HepG2 (cell line): Measurements from ENCODE around the gene EGR4. TPM values are rescaled to one million over a fixed set of nuclear protein-coding genes. Genes with fewer than 3 reads are reported as not detected.

Experiments
- ATM ChIP-seq: fragments of 450-650 bp; IDR thresholded peaks from 2 replicates; pipeline ENCODE4 v1.7.1; 2017; ENCODE audit warnings: mild to moderate bottlenecking, borderline replicate concordance
- FOXM1 ChIP-seq: sonication (generic); formaldehyde crosslinking; IDR thresholded peaks from 2 replicates; pipeline ENCODE4 v1.5.0; 2020; ENCODE audit warnings: missing genetic modification reagents
- HMG20B ChIP-seq: conservative IDR thresholded peaks from 2 replicates; pipeline ENCODE4 v1.6.1; 2016; ENCODE audit warnings: missing genetic modification reagents, missing compliant biosample characterization
- NCOA5 ChIP-seq: sonication (generic); formaldehyde crosslinking; IDR thresholded peaks from 2 replicates; pipeline ENCODE4 v1.4.0; 2020; ENCODE audit warnings: missing genetic modification reagents
- NKX3-1 ChIP-seq: sonication (generic); formaldehyde crosslinking; IDR thresholded peaks from 2 replicates; pipeline ENCODE4 v1.5.0; 2020; ENCODE audit warnings: missing genetic modification reagents
- RFXAP ChIP-seq: sonication (generic); formaldehyde crosslinking; IDR thresholded peaks from 2 replicates; pipeline ENCODE4 v1.4.0; 2020; ENCODE audit warnings: missing genetic modification reagents, borderline replicate concordance
- SIX4 ChIP-seq: sonication (generic); formaldehyde crosslinking; IDR thresholded peaks from 2 replicates; pipeline ENCODE4 v1.4.0; 2020; ENCODE audit warnings: missing genetic modification reagents
- STAT5B ChIP-seq: sonication (generic); formaldehyde crosslinking; IDR thresholded peaks from 2 replicates; pipeline ENCODE4 v1.4.0; 2020; ENCODE audit warnings: missing genetic modification reagents
- TEAD2 ChIP-seq: sonication (generic); formaldehyde crosslinking; IDR thresholded peaks from 2 replicates; pipeline ENCODE4 v1.9.0; 2021; ENCODE audit warnings: missing genetic modification reagents
- WIZ ChIP-seq: sonication (generic); formaldehyde crosslinking; IDR thresholded peaks from 2 replicates; pipeline ENCODE4 v1.5.1; 2020; ENCODE audit warnings: mild to moderate bottlenecking, missing genetic modification reagents
- ZNF232 ChIP-seq: sonication (generic); formaldehyde crosslinking; IDR thresholded peaks from 2 replicates; pipeline ENCODE4 v1.4.0; 2020; ENCODE audit warnings: missing genetic modification reagents, borderline replicate concordance
- ZNF264 ChIP-seq: sonication (generic); formaldehyde crosslinking; IDR thresholded peaks from 2 replicates; pipeline ENCODE4 v1.4.0; 2020; ENCODE audit warnings: missing genetic modification reagents
- ZNF296 ChIP-seq: sonication (generic); formaldehyde crosslinking; conservative IDR thresholded peaks from 2 replicates; pipeline ENCODE4 v1.5.0; 2020; ENCODE audit warnings: mild to moderate bottlenecking, missing genetic modification reagents
- ZNF44 ChIP-seq: sonication (generic); formaldehyde crosslinking; IDR thresholded peaks from 2 replicates; pipeline ENCODE4 v1.5.1; 2020; ENCODE audit warnings: mild to moderate bottlenecking, missing genetic modification reagents
- ZNF562 ChIP-seq: sonication (generic); formaldehyde crosslinking; IDR thresholded peaks from 2 replicates; pipeline ENCODE4 v1.8.0; 2022; ENCODE audit warnings: missing genetic modification reagents, borderline replicate concordance
- ZNF7 ChIP-seq: IDR thresholded peaks from 2 replicates; pipeline ENCODE4 v1.6.1; 2016; ENCODE audit warnings: missing biosample characterization, missing genetic modification reagents
- ZSCAN21 ChIP-seq: sonication (generic); formaldehyde crosslinking; IDR thresholded peaks from 2 replicates; pipeline ENCODE4 v1.8.0; 2022; ENCODE audit warnings: mild to moderate bottlenecking, missing genetic modification reagents, moderate library complexity, borderline replicate concordance
- polyA plus RNA-seq, 8 experiments: library from polyadenylated mRNA; depleted of rRNA in 3 of 8; stranded (reverse) in 7 of 8; unstranded in 1 of 8; fragments of >200 nt; fragmentation: Illumina TruSeq in 4 of 8; extraction: Trizol in 4 of 8; gene quantifications; 2 replicates each; pipeline versions ENCODE4 v1.2.1 to v1.2.3, GENCODE V29; 2011 to 2016; ENCODE audit warnings: low read depth in 4 of 8, missing spikeins in 1 of 8, mixed read lengths in 1 of 8; ENCODE audit not compliant: insufficient read depth in 1 of 8
- total RNA-seq, 5 experiments: library from RNA; depleted of rRNA; stranded (reverse); fragments of >200 nt; fragmentation: Illumina TruSeq; extraction: Trizol; gene quantifications; 2 replicates each; pipeline ENCODE4 v1.2.3, GENCODE V29; 2016; ENCODE audit warnings: low read depth in 1 of 5
- TF ChIP-seq, protein P1 (sequence below): sonication (generic); formaldehyde crosslinking; IDR thresholded peaks from 2 replicates; pipeline ENCODE4 v1.4.0; 2020; ENCODE audit warnings: low read depth, missing genetic modification reagents
- TF ChIP-seq, protein P2 (sequence below): IDR thresholded peaks from 2 replicates; pipeline ENCODE4 v1.6.1; 2016
- TF ChIP-seq, protein P3 (sequence below): sonication (generic); formaldehyde crosslinking; IDR thresholded peaks from 2 replicates; pipeline ENCODE4 v1.4.0; 2020; ENCODE audit warnings: missing genetic modification reagents

Gene EGR4
- total and polyA plus RNA-seq, 2 of the 13 experiments (the other 11 are each of a cell fraction or from before 2014, with no cell fraction given): not detected

DNA sequence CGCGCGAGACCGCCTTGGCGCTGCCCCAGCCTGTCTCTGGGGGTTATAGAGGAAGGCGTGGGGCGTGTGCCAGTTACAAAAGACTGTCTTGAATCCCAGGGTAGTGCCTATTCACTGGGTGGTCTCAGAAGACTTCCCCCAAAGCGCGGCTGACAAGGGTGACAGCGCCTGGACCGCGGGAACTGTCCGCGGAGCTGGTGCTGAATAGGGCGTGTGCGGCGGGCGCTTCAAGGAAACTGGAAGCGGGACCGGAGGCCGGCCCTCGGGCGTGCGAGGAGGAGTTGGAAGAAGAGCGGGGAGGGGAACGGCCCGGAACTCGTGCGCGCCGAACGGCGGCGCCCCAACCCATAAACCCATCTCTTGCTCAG is 2.3 kb downstream of the EGR4 start (continued):
- TF ChIP-seq, protein P1, sequence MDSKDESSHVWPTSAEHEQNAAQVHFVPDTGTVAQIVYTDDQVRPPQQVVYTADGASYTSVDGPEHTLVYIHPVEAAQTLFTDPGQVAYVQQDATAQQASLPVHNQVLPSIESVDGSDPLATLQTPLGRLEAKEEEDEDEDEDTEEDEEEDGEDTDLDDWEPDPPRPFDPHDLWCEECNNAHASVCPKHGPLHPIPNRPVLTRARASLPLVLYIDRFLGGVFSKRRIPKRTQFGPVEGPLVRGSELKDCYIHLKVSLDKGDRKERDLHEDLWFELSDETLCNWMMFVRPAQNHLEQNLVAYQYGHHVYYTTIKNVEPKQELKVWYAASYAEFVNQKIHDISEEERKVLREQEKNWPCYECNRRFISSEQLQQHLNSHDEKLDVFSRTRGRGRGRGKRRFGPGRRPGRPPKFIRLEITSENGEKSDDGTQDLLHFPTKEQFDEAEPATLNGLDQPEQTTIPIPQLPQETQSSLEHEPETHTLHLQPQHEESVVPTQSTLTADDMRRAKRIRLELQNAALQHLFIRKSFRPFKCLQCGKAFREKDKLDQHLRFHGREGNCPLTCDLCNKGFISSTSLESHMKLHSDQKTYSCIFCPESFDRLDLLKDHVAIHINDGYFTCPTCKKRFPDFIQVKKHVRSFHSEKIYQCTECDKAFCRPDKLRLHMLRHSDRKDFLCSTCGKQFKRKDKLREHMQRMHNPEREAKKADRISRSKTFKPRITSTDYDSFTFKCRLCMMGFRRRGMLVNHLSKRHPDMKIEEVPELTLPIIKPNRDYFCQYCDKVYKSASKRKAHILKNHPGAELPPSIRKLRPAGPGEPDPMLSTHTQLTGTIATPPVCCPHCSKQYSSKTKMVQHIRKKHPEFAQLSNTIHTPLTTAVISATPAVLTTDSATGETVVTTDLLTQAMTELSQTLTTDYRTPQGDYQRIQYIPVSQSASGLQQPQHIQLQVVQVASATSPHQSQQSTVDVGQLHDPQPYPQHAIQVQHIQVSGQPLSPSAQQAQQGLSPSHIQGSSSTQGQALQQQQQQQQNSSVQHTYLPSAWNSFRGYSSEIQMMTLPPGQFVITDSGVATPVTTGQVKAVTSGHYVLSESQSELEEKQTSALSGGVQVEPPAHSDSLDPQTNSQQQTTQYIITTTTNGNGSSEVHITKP (CRISPR knock-in tag): no peak
- TF ChIP-seq ZNF562 (CRISPR knock-in tag) (no peak), FOXM1 (CRISPR knock-in tag) (0 out of 2 replicates have a peak, but pooled peaks have one; percentile 76), ZSCAN21 (CRISPR knock-in tag) (peak; percentile 89), STAT5B (CRISPR knock-in tag) (0 out of 2 replicates have a peak, but pooled peaks have one; percentile 57), SIX4 (peak; percentile 76), ZNF7 (CRISPR knock-in tag) (peak; percentile 55; the same call in 1 of the 2 replicates), NCOA5 (CRISPR knock-in tag) (no peak), RFXAP (CRISPR knock-in tag) (peak; percentile 75), WIZ (CRISPR knock-in tag) (peak; percentile 98), ATM (no peak), NKX3-1 (CRISPR knock-in tag) (peak; percentile 97), ZNF44 (CRISPR knock-in tag) (no peak), TEAD2 (CRISPR knock-in tag) (peak; percentile 83; the same call in 1 of the 2 replicates), ZNF296 (CRISPR knock-in tag) (peak; percentile 28; the same call in 1 of the 2 replicates), HMG20B (CRISPR knock-in tag) (peak; percentile 69; the same call in 1 of the 2 replicates), ZNF264 (CRISPR knock-in tag) (peak; percentile 90), ZNF232 (CRISPR knock-in tag) (peak; percentile 97)
- TF ChIP-seq, protein P2, sequence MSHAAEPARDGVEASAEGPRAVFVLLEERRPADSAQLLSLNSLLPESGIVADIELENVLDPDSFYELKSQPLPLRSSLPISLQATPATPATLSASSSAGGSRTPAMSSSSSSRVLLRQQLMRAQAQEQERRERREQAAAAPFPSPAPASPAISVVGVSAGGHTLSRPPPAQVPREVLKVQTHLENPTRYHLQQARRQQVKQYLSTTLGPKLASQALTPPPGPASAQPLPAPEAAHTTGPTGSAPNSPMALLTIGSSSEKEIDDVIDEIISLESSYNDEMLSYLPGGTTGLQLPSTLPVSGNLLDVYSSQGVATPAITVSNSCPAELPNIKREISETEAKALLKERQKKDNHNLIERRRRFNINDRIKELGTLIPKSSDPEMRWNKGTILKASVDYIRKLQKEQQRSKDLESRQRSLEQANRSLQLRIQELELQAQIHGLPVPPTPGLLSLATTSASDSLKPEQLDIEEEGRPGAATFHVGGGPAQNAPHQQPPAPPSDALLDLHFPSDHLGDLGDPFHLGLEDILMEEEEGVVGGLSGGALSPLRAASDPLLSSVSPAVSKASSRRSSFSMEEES (CRISPR knock-in tag): peak; percentile 81
- TF ChIP-seq, protein P3, sequence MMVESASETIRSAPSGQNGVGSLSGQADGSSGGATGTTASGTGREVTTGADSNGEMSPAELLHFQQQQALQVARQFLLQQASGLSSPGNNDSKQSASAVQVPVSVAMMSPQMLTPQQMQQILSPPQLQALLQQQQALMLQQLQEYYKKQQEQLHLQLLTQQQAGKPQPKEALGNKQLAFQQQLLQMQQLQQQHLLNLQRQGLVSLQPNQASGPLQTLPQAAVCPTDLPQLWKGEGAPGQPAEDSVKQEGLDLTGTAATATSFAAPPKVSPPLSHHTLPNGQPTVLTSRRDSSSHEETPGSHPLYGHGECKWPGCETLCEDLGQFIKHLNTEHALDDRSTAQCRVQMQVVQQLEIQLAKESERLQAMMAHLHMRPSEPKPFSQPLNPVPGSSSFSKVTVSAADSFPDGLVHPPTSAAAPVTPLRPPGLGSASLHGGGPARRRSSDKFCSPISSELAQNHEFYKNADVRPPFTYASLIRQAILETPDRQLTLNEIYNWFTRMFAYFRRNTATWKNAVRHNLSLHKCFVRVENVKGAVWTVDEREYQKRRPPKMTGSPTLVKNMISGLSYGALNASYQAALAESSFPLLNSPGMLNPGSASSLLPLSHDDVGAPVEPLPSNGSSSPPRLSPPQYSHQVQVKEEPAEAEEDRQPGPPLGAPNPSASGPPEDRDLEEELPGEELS (CRISPR knock-in tag): peak; percentile 51
